HL-60/S4 treated with phorbol 12-myristate 13-acetate at 8.2 ng/mL for 4 days and 3 days (cell line): ENCODE results near the gene ZEB1.
"Not testable (repeated sequence)": the region's sequence is repeated elsewhere in the genome, so short reads cannot be mapped to it uniquely, and the experiment has no call there.

Experiments
- in situ Hi-C: fragments of 300-500 bp; cut with MboI; formaldehyde crosslinking; loops from 2 replicates; pipeline ENCODE4 v1.15.0; 2022; ENCODE audit warnings: low sequenced_read_pairs

Gene ZEB1

DNA sequence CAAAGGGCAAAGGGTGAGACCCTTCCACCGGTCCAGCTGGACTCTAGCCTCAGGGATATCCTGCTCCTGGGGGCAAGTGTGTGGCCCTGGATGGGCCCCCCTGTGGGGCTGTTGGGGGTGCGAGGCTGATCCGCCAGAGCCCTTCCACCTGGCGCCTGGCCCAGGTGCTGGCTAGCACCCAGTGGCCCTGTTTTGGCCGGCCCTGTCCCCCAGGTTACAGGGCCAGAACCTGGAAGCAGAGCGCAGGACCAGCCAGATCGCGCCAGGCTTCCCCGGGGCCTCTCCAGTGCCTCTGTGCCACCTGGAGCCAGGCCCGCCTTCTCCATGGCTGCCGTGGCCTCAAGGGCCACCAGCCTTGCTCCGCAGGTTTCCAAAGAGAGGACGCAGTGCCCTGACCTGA is 45.2 kb downstream of the ZEB1 start:
- in situ Hi-C loops: not testable (repeated sequence)

DNA sequence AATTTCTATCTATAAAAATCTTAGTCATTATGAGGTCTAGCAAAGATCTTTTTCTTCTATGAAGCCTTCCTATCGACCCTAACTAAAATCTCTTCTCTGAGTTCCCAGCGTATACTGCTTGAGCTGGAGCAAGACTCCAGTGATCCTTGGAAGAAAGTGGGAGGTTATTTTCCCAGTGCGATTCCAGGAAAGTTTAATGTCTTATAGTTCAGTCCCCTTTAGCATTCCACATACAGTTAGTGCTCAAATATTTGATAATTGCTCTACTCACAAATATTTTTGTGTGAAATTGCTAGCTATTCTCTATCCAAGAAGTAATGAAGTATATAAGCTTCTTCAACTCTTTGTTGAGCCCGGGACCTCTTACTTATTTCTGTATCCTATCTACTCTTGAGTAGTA is 47.7 kb downstream of the ZEB1 start:
- in situ Hi-C loops: no loop called here

DNA sequence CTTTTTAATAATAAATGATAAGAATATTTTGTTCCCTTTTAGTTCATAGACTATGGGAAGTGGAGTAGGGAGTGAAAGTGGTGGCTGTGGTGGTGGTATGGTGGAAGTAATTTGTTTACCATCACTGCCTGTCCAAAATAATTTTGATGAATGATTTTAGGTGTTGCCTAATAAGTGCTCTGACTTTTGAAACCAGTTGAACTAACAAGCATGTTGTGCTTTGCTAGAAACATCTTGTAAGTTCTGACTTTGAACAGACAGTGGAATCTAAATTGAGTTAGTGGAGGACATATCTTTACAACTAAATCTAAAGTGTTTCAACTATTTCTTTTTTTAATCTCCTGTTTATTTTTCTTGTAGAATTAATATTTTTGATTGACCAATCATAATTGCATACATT is 49.7 kb downstream of the ZEB1 start:
- in situ Hi-C loops: no loop called here

DNA sequence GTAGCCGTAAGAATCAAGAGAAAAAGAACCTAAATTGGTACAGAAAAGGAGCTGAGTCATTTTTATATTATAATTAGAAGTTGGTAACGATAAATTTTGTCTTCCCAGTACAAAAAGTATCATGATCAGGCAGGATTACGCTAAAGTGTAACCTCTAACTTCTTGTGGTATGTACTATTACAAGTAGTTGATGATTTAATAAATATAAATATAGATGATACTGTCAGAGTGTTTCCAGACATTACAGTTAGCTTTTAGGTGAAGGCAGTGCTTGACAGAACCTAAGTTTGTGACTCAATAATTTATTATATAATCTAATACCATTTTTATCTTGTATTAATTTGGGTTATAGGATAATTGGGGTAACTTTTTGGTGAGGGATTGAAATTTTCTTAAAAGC is 53.4 kb downstream of the ZEB1 start:
- in situ Hi-C loops: no loop called here

DNA sequence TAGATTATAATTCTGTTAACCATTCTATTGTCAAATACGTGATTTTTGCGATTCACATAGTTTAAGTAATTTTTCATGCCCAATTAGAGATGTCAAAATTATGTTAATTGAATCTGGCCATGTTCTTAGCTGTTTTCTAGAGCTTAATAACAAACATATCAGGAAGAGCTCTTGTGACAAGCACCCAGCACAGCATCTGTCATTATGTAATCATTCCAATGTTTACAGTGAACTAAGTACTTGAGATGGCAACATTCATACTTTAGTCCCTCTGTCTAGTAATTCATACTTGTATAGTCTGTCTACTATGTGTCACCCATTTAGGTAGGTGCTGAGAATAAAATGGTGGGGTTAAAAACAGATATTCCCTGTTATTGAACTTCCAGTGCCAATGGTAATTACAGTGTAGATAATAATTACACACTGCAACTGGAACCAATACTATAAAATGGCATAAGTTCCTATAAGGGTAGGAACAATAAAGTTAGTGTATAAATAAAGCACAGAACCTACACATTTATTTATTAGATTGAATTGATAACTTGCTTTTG is 55.2 kb downstream of the ZEB1 start:
- in situ Hi-C loops: no loop called here

DNA sequence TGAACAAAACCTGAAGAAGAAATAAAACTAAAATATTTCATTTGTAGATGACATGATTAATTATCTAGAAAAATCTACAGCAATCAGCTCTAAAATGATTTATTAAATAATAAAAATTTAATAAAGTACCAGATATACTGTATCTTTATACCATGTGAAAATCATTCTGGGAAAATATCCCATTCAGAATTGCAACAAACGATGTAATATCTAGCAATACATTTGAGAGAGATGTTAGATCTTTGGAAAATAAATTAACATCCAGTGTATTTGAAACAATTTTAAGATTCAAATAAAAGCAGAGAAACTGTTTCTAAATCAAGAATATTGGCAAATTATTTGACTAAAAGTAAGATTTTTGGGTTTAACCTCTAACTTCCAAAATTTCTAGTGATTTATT is 62.2 kb downstream of the ZEB1 start:
- in situ Hi-C loops: no loop called here

DNA sequence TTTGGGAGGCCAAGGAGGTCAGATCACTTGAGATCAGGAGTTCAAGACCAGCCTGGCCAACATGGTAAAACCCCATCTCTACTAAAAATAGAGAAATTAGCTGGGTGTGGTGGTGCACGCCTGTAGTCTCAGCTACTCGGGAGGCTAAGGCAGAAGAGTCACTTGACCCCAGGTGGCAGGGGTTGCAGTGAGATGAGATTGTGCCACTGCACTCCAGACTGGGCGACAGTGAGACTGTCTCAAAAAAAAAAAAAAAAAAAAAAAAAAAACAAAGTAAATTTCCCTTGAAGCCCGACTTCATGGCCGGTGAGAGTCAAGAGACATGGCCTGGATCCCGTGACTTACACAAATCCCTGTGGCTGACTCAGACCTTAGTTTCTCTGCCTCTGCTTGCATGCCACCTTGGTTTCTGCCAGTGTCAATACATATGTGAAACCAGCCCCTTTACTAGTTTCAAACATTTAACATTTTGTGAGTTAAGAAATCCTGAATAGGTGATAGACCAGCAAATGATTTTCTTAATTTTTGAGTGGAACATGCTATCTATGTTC is 62.8 kb downstream of the ZEB1 start:
- in situ Hi-C loops: no loop called here

DNA sequence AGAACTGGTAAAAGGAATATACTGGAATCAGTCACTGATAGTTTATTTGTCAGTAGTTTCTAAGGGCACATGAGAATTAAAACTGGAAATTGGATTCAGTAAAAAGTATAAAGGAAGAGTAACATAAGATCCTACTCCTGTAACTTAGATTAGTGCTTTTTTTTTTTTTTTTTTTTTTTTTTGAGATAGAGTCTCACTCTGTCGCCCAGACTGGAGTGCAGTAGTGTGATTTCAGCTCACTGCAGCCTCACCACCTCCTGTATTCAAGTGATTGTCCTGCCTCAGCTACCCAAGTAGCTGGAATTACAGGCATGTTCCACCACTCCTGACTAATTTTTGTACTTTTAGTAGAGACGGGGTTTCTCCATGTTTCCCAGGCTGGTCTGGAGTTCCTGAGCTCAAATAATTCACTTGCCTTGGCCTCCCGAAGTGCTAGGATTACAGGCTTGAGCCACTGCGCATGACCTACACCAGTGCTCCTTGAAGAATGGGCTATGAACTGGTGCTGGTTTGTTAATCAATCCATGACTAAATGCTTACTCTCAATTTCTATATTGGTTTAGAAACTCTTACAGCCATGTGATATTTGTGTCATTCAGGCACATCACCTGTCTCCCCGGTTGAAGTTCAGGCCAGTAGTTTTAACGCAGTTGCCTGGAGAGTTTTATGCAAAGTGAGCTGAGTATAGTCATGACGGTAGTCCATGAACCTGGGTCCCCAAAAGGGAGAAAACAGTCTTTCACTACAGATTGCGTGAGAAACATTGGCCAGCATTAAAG is 65.0 kb downstream of the ZEB1 start:
- in situ Hi-C loops: no loop called here

DNA sequence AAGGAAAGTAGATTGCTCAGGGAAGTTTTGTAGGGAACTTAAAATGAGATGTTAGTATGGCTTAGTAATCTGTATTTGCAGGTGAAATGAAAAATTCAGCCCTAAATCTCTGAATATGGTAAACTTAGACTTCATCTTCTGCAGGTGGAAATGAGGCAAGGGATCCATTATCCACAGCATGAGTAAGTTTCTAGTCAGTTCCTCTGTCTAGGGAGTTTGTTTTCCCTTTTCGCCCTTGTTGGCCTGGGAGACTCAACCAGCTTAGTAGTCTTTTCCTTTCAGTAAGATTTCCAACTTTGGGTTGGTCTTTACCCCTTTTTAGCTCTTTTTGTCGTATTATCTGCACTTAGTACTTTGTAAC is 65.6 kb downstream of the ZEB1 start:
- in situ Hi-C loops: no loop called here

DNA sequence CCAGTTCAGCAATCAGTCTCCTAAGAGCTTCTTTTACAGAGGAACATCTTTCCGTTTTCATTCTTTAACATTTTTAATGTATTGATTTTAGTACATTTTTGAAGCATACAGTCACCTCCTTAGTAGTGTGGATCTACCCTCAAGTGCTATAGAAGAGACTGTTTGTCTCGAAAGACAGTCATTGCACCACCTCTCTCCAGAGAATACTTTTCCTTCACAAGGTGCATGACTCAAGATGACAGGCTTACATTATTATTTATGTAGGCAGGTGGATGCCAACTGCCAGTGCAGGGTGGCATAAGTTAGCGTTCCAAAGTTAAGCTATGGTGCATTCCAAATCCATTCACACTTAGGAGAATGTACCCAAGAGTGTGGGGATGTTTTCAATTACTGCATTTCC is 71.8 kb downstream of the ZEB1 start:
- in situ Hi-C loops: no loop called here

DNA sequence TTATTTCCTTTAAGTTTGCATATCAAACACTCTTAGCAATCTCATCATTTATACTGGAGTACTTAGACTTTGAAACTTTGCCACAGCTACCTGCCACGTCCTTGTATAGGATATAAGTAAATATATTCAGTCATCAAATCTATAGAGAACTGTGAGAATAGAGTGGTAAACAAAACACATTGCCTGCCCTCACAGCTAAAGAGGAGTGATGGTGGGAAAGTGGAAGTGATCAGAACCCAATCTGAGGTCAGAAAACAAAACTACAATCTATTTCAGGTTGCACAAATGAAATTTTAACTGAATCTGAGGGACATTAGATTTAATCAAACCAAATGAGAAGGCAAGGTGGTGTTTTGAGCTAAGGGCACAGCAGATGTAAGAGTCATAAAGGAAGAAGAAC is 74.8 kb downstream of the ZEB1 start:
- in situ Hi-C loops: no loop called here

DNA sequence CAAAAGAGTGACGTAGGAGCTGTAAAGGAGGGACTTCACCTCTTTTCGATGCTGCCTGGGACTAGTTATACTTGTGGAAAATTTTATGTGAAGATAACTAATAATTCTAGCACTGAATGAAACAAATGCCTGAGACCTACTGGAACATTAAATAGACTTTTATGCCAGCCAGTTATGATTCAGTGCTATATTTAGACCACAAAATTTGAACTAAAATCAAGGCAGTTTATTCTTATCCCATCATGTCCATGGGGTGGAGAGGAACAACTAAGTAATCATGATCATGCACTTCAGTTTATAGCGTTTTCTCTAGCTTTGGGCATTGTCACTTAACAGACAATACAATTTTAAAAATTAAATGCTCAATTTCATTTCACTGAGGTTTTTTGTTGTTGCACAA is 76.7 kb downstream of the ZEB1 start:
- in situ Hi-C loops: no loop called here

DNA sequence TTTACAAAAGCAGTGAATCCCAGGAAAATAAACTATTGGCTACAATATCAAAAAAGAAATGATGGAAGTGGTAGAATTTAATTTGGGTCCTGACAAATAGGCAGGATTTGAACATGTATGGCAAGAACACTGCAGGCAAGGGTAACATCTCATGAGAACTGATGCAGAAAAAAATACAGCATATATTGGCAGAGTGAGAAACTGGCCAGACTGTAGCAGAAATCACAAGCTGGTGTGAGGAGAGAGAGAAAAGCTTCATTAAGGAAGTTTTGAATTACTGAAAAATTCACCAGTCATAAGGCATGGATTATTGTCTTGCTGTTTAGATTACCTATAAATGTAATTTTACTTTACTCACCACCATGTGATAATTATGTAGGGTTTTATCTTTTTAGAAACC is 77.4 kb downstream of the ZEB1 start:
- in situ Hi-C loops: no loop called here

DNA sequence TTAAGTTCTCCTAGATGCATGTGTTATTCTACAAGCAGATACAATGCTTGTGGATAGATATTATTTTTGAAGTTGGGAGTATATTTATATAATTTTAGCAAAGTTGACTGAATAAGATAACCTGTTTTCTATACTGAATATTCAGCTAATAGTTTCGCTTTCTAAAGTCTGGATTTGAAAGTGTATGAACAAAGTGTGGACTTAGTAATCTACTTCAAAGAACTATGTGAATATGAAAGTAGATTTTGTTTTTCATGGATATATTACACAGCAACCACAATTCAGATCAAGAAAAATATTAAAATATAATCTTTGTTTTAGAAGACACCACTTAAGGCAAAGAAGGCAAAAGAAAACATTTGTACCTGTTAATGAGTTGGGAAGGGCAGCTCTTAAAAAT is 78.8 kb downstream of the ZEB1 start:
- in situ Hi-C loops: no loop called here

DNA sequence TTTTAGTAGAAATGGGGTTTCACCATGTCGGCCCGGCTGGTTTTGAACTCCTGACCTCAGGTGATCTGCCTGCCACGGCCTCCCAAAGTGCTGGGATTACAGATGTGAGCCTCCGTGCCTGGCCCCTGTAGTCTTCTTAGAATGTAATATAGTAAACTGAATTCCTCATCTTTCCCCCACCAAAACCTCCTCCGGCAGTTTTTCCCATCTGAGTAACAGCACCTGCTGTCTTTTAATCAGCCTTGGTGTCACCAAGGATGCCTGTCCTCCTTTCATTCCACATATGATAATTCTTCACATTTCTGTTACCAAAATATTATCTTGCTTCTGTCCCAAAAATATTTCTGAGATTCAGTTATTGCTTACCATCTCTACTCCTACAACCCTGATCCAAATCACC is 80.2 kb downstream of the ZEB1 start:
- in situ Hi-C loops: no loop called here

DNA sequence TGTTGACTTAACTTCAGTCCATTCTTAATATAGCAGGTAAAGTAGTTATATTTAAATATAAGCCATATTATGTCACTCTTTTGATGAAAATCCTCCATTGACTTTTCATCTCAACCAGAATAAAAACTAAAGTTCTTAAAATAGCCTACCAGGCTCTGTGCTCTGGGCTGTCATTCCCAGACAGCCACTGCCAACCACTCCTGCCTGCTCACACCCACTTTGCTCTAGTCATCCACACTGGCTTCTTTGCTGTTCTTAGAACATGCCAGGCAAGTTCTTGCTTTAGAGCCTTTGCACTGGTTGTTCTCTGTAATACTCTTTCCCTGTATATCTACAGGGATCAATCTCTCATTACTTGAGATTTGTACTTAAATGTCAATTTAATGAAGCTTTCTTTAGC is 80.6 kb downstream of the ZEB1 start:
- in situ Hi-C loops: no loop called here

DNA sequence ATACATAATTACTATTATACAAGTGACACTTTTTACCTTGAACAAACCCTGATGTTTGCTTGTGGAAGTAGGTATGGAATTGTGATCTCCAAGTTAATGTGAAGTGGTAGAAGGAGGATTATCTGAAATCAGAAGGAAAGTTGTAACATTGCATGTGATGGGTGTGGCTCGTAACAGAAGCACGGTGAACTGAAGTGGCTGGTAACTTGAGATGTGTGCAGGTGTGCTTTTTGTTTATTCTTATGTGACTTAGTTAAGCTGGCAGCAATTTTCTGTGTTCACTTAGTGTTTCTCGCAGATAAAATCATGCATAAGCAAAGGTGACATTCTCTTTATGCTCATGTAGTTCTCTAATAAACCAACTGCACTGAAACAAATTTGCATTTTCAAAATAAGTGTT is 82.3 kb downstream of the ZEB1 start:
- in situ Hi-C loops: no loop called here

DNA sequence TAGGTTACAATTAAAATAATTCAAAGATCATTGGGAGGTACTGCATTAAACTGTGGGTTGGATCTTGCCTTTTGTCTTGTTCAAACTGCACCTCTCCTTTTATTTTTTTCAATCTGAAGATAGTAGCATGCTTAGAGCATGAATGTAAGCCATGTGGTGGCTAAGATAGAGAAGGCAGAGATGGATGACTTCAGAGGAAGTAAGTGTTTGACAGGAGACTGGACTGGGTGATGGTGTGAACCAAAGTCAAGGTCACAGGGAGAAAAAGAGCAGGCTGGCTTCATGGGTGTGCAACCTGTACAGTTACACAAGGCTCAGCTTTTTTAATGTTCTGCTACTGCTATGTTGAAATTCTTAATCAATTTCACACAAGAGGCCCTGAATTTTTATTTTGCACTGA is 85.6 kb downstream of the ZEB1 start:
- in situ Hi-C loops: no loop called here

DNA sequence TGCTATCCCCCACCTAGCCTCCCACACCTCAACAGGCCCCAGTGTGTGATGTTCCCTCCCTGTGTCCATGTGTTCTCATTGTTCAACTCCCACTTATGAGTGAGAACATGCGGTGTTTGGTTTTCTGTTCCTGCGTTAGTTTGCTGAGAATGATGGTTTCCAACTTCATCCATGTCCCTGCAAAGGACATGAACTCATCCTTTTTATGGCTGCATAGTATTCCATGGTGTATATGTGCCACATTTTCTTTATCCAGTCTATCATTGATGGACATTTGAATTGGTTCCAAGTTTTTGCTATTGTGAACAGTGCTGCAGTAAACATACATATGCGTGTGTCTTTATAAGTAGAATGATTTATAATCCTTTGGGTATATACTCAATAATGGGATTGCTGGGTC is 86.8 kb downstream of the ZEB1 start:
- in situ Hi-C loops: not testable (repeated sequence)

DNA sequence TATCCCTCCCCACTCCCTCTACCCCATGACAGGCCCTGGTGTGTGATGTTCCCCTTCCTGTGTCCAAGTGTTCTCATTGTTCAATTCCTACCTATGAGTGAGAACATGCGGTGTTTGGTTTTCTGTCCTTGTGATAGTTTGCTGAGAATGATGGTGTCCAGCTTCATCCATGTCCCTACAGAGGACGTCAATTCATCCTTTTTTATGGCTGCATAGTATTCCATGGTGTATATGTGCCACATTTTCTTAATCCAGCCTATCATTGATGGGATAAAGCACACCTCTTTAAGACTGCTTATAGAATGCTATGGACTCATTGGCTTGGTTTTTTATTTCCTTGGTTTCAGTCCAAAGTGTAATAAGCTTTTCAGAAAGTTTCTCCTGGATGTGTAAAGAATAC is 93.4 kb downstream of the ZEB1 start:
- in situ Hi-C loops: not testable (repeated sequence)

DNA sequence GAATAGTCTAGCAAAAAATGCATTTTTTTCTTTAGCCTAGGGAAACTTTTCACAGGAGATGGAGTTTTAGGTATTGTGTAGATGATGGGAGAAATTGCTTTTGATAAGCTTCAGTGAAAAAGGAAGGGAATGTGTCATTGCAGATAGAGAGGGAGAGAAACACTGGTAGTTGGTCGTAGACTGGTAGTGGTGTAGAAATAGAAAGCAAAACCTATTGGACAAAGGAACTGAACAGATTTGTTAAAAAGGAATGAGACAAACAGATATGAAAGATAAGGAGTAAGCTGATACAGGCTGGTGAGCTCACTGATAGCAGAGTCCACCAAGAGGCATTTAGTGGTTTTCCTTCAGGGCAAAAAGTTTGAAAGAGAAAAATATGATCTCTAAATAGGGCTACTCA is 94.3 kb downstream of the ZEB1 start:
- in situ Hi-C loops: no loop called here

DNA sequence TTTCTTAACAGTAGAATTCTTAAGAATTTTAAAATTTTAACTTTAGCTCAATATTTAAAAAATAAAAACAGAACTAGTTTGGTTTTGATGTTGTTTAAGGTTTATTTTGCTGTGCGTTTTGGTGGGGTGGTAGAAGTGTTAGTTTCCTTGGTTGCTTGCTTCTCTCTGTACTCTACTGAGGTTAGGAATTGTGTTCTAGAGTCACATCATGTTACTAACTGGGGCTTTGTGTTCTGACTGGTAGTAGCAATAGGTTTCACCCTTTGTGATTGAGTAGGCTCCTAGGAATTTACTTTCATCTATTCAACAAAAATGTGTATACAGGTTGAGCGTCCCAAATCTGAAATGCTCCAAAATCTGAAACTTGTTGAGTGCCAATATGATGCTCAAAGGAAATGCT is 99.5 kb downstream of the ZEB1 start:
- in situ Hi-C loops: no loop called here
